ENCODE measurements around the gene LTBP1. TPM values are rescaled to one million over a fixed set of nuclear protein-coding genes. Genes with fewer than 3 reads are reported as not detected.
"Not testable (repeated sequence)": the region's sequence is repeated elsewhere in the genome, so short reads cannot be mapped to it uniquely, and the experiment has no call there.

LTBP1 gene
- total RNA-seq, 3 donors from 2014 or later (not counting 1 experiment from before 2014, with no cell fraction given), result 1.7 to 4.7 (median 3.5) TPM

DNA sequence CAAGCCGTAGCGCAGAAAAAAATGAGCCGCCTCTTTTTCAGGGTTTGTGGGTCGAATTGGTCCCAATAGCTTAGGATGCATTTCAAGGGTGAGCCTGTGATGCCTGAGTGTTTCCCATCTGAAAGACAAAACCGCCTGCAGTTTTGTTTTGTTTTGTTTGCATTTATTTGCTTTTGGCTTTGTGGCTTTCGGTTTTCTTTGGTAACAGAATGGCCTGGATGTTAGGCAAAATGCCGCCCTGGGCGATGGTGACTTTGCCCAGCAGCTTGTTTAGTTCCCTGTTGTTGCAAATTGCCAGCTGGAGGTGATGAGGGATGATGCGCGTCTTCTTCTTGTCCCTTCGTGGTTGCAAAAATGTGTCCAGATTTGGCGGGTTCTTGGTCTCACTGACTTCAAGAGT lies 109.4 kb downstream of the LTBP1 start:
- H3K9me3 Mint-ChIP-seq, result peaks cover 0 to 2% of the 10 kb centered on the region in 2 donors
- Histone ChIP-seq H3K9me3 (ENCODE audit: control insufficient read depth, insufficient read depth, low read length) (no peaks in the 10 kb centered on the region), H3K4me3 (ENCODE audit: low read length) (no peak overlapping the region), H3K27ac (ENCODE audit: low read length) (no peak overlapping the region), H3K4me1 (ENCODE audit: control insufficient read depth, insufficient read depth, low read length) (no peaks in the 10 kb centered on the region), H3K36me3 (ENCODE audit: control insufficient read depth, insufficient read depth, low read length) (no peaks in the 10 kb centered on the region), H3K27me3 (ENCODE audit: control insufficient read depth, insufficient read depth, low read length) (no peaks in the 10 kb centered on the region)
- no peak for ATAC-seq
- no peak overlapping the region for H3K4me3 Mint-ChIP-seq
- no peak for DNase-seq
- WGBS (ENCODE audit: insufficient coverage), result 92% methylated on average over 12 of the region's 12 CpGs
- intact Hi-C loops (cut with micrococcal nuclease), result no loop called here
- H3K27me3 Mint-ChIP-seq (ENCODE audit: low read depth in 2 of 2), result peaks cover 0 to 15% of the 10 kb centered on the region in 2 donors
- H3K4me1 Mint-ChIP-seq, result no peaks in the 10 kb centered on the region
- no peak overlapping the region for H3K27ac Mint-ChIP-seq
- TF ChIP-seq, protein P1, sequence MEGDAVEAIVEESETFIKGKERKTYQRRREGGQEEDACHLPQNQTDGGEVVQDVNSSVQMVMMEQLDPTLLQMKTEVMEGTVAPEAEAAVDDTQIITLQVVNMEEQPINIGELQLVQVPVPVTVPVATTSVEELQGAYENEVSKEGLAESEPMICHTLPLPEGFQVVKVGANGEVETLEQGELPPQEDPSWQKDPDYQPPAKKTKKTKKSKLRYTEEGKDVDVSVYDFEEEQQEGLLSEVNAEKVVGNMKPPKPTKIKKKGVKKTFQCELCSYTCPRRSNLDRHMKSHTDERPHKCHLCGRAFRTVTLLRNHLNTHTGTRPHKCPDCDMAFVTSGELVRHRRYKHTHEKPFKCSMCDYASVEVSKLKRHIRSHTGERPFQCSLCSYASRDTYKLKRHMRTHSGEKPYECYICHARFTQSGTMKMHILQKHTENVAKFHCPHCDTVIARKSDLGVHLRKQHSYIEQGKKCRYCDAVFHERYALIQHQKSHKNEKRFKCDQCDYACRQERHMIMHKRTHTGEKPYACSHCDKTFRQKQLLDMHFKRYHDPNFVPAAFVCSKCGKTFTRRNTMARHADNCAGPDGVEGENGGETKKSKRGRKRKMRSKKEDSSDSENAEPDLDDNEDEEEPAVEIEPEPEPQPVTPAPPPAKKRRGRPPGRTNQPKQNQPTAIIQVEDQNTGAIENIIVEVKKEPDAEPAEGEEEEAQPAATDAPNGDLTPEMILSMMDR (IDR thresholded peaks at IDR 0.05), result no peak
- no peaks in the 10 kb centered on the region for H3K36me3 Mint-ChIP-seq

DNA sequence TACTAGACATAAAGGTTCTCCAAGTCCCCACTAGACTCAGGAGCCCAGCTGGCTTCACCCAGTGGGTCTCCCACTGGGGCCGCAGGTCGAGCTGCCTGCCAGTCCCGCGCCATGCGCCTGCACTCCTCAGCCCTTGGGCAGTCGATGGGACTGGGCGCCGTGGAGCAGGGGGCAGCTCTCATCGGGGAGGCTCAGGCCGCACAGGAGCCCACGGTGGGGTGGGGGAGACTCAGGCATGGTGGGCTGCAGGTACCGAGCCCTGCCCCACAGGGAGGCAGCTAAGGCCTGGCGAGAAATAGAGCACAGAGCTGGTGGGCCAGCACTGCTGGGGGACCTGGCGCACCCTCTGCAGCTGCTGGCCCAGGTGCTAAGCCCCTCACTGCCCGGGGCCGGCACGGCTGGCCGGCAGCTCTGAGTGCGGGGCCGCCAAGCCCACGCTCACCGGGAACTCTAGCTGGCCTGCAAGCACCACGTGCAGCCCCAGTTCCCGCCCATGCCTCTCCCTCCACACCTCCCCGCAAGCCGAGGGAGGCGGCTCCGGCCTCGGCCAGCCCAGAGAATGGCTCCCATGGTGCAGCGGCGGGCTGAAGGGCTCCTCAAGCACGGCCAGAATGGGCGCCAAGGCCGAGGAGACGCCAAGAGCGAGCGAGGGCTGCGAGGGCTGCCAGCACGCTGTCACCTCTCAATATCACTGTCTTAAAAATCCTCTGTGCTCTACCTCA lies 110.7 kb downstream of the LTBP1 start:
- ATAC-seq; H3K36me3 ChIP-seq (ENCODE audit: control insufficient read depth, insufficient read depth, low read length); H3K27ac Mint-ChIP-seq; H3K4me1 Mint-ChIP-seq; H3K9me3 ChIP-seq (ENCODE audit: control insufficient read depth, insufficient read depth, low read length); H3K27me3 ChIP-seq (ENCODE audit: control insufficient read depth, insufficient read depth, low read length); H3K4me1 ChIP-seq (ENCODE audit: control insufficient read depth, insufficient read depth, low read length); H3K4me3 ChIP-seq (ENCODE audit: low read length); H3K36me3 Mint-ChIP-seq; DNase-seq; H3K9me3 Mint-ChIP-seq; intact Hi-C loops (cut with micrococcal nuclease); H3K27ac ChIP-seq (ENCODE audit: low read length); H3K4me3 Mint-ChIP-seq: not testable (repeated sequence)
- 89% methylated on average over 39 of the region's 39 CpGs for WGBS (ENCODE audit: insufficient coverage)
- peaks cover 0 to 28% of the 10 kb centered on the region in 2 donors for H3K27me3 Mint-ChIP-seq (ENCODE audit: low read depth in 2 of 2)

DNA sequence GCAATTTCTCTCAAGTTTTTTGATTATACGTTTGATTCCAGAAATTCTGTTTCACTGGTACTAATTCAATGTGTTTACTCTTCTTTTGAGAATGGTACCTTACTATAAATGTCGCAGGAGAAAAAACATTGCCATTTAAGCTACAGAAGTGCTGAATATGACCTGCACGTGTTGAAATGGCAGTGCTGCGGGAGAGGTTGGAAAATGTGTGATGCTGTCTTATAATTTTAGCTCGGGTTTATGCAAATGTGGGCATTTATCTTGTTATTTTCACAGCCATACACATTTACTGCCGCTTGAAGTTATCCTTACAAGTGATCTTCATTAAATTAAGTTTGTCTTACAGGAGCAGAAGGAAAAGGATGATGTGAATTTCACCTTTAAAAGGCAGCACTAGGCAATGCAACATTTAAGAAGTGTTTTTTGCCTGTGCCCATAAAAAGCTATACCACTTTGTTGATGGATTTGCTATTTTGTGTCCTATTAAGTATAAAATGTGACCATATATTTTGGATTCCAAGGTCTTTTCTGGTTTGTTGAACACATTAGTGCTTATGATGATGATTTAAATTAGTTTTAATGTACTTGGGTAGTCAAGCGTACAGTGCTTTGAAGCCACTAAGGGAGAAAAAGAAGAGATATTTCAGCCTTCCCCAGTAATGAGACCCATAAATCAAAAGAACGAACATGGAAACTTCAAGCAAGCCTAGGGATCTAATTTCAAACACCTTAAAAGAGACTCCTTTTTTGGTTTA lies 112.1 kb downstream of the LTBP1 start:
- intact Hi-C loops (cut with micrococcal nuclease), result no loop called here
- over 99% methylated on average over 5 of the region's 8 CpGs for WGBS (ENCODE audit: insufficient coverage)
- H3K9me3 Mint-ChIP-seq, result peaks cover 0 to 2% of the 10 kb centered on the region in 2 donors
- H3K36me3 ChIP-seq (ENCODE audit: control insufficient read depth, insufficient read depth, low read length), result no peaks in the 10 kb centered on the region
- H3K9me3 ChIP-seq (ENCODE audit: control insufficient read depth, insufficient read depth, low read length), result no peaks in the 10 kb centered on the region
- H3K27ac ChIP-seq (ENCODE audit: low read length), result no peak overlapping the region
- no peaks in the 10 kb centered on the region for H3K4me1 Mint-ChIP-seq
- TF ChIP-seq, protein P1 (IDR thresholded peaks at IDR 0.05), result no peak
- H3K27me3 ChIP-seq (ENCODE audit: control insufficient read depth, insufficient read depth, low read length), result no peaks in the 10 kb centered on the region
- no peak overlapping the region for H3K4me3 Mint-ChIP-seq
- peaks cover 0 to 30% of the 10 kb centered on the region in 2 donors for H3K27me3 Mint-ChIP-seq (ENCODE audit: low read depth in 2 of 2)
- H3K4me3 ChIP-seq (ENCODE audit: low read length), result no peak overlapping the region
- no peaks in the 10 kb centered on the region for H3K36me3 Mint-ChIP-seq
- ATAC-seq, result no peak
- no peak for DNase-seq
- no peaks in the 10 kb centered on the region for H3K4me1 ChIP-seq (ENCODE audit: control insufficient read depth, insufficient read depth, low read length)
- H3K27ac Mint-ChIP-seq, result no peak overlapping the region

DNA sequence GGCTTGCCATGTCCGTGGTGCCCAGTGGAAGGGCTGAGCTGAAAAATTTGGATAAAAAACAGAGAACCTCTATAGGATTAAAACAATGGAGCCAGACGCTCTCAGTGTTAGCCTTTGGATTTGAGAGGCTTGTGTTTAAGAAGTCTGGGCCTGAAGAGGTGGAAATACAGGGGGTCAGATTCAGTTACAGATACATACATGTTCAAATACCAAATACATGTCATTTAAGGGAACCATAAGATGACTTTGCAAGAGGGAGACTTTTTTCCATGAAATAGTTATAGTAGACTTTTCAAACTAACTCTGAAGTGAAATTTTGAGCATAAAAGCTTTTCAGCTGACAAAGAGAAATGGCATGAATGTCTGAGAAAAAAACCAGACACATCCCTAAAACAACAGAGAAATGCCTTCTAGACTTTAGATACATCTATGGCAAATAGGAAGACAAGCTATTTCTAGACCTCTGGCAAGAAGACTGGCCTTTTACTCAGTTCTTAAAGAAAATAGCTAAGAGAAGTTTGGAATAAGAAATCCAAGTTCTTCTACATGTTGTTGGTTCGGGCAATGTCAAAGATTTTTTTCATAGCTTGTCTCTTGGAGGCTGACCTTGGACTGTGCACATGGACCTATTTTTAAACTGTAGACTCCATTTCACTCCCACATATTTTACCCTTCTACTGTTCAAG lies 112.9 kb downstream of the LTBP1 start:
- H3K4me3 ChIP-seq (ENCODE audit: low read length), result no peak overlapping the region
- H3K27ac ChIP-seq (ENCODE audit: low read length), result no peak overlapping the region
- intact Hi-C loops (cut with micrococcal nuclease), result no loop called here
- no peak overlapping the region for H3K27ac Mint-ChIP-seq
- H3K4me1 Mint-ChIP-seq, result no peaks in the 10 kb centered on the region
- WGBS (ENCODE audit: insufficient coverage), result 97% methylated on average over 3 of the region's 3 CpGs
- H3K4me1 ChIP-seq (ENCODE audit: control insufficient read depth, insufficient read depth, low read length), result no peaks in the 10 kb centered on the region
- ATAC-seq (no peak), DNase-seq (no peak)
- H3K27me3 Mint-ChIP-seq (ENCODE audit: low read depth in 2 of 2), result peaks cover 0 to 30% of the 10 kb centered on the region in 2 donors
- no peaks in the 10 kb centered on the region for H3K9me3 ChIP-seq (ENCODE audit: control insufficient read depth, insufficient read depth, low read length)
- no peaks in the 10 kb centered on the region for H3K36me3 Mint-ChIP-seq
- TF ChIP-seq, protein P1 (IDR thresholded peaks at IDR 0.05), result no peak
- no peak overlapping the region for H3K4me3 Mint-ChIP-seq
- H3K9me3 Mint-ChIP-seq, result peaks cover 0 to 2% of the 10 kb centered on the region in 2 donors
- no peaks in the 10 kb centered on the region for H3K36me3 ChIP-seq (ENCODE audit: control insufficient read depth, insufficient read depth, low read length)
- H3K27me3 ChIP-seq (ENCODE audit: control insufficient read depth, insufficient read depth, low read length), result no peaks in the 10 kb centered on the region

All from natural killer cell (primary cell).